ENCODE measurements around the gene FOXD3.
"Not testable (repeated sequence)": the region's sequence is repeated elsewhere in the genome, so short reads cannot be mapped to it uniquely, and the experiment has no call there.

FOXD3 gene

GRCh38 chr1:63321066-63321784 lies 1.1 kb upstream of the FOXD3 start:
- no peak for DNase-seq

GRCh38 chr1:63321785-63322113 lies 618 bp upstream of the FOXD3 start:
- DNase-seq: no peak

GRCh38 chr1:63322944-63323864 lies 837 bp downstream of the FOXD3 start:
- no peak for DNase-seq

GRCh38 chr1:63323865-63324778 lies 1.8 kb downstream of the FOXD3 start:
- no peak for DNase-seq

- no peak for DNase-seq
Observed at GRCh38 chr1:63324779-63325119, 2.4 kb downstream of the FOXD3 start.

- DNase-seq: no peak
Observed at GRCh38 chr1:63325279-63325985, 3.1 kb downstream of the FOXD3 start.

GRCh38 chr1:63326106-63326472 lies 3.7 kb downstream of the FOXD3 start:
- DNase-seq: no peak

- DNase-seq: no peak
Observed at GRCh38 chr1:63326473-63327380, 4.4 kb downstream of the FOXD3 start.

- no peak for DNase-seq
Observed at GRCh38 chr1:63327417-63328054, 5.2 kb downstream of the FOXD3 start.

- no peak for DNase-seq
Observed at GRCh38 chr1:63328122-63328521, 5.8 kb downstream of the FOXD3 start.

GRCh38 chr1:63328781-63329180 lies 6.4 kb downstream of the FOXD3 start:
- DNase-seq: no peak

GRCh38 chr1:63329621-63330330 lies 7.4 kb downstream of the FOXD3 start:
- DNase-seq: no peak

- no peak for DNase-seq
Observed at GRCh38 chr1:63330331-63330916, 8.1 kb downstream of the FOXD3 start.

- no peak for DNase-seq
Observed at GRCh38 chr1:63342402-63342801, 20.0 kb downstream of the FOXD3 start.

- DNase-seq: no peak
Observed at GRCh38 chr1:63343922-63344321, 21.6 kb downstream of the FOXD3 start.

- no peak for DNase-seq
Observed at GRCh38 chr1:63350320-63350719, 28.0 kb downstream of the FOXD3 start.

GRCh38 chr1:63352736-63353135 lies 30.4 kb downstream of the FOXD3 start:
- DNase-seq: no peak

- not testable (repeated sequence) for DNase-seq
Observed at GRCh38 chr1:63356234-63356633, 33.9 kb downstream of the FOXD3 start.

- DNase-seq: no peak
Observed at GRCh38 chr1:63359561-63359960, 37.2 kb downstream of the FOXD3 start.

- no peak for DNase-seq
Observed at GRCh38 chr1:63362073-63362472, 39.7 kb downstream of the FOXD3 start.

Measured in activated gamma-delta T cell (primary cell).